ENCODE measurements around the gene UBE4B. TPM values are rescaled to one million over a fixed set of nuclear protein-coding genes. Genes with fewer than 3 reads are reported as not detected.

The UBE4B gene
- total and polyA plus RNA-seq, 2 of the 13 experiments (the other 11 are each of a cell fraction or from before 2014, with no cell fraction given), result 15.2 to 24.8 TPM

GRCh38 chr1:10209905-10210810, 177.4 kb downstream of the UBE4B start, which contains the start of gene KIF1B (continued):
- TF ChIP-seq, protein P1, sequence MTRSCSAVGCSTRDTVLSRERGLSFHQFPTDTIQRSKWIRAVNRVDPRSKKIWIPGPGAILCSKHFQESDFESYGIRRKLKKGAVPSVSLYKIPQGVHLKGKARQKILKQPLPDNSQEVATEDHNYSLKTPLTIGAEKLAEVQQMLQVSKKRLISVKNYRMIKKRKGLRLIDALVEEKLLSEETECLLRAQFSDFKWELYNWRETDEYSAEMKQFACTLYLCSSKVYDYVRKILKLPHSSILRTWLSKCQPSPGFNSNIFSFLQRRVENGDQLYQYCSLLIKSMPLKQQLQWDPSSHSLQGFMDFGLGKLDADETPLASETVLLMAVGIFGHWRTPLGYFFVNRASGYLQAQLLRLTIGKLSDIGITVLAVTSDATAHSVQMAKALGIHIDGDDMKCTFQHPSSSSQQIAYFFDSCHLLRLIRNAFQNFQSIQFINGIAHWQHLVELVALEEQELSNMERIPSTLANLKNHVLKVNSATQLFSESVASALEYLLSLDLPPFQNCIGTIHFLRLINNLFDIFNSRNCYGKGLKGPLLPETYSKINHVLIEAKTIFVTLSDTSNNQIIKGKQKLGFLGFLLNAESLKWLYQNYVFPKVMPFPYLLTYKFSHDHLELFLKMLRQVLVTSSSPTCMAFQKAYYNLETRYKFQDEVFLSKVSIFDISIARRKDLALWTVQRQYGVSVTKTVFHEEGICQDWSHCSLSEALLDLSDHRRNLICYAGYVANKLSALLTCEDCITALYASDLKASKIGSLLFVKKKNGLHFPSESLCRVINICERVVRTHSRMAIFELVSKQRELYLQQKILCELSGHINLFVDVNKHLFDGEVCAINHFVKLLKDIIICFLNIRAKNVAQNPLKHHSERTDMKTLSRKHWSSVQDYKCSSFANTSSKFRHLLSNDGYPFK (CRISPR knock-in tag; IDR thresholded peaks at IDR 0.05; ENCODE audit: borderline replicate concordance), result 0 out of 2 replicates have a peak, but pooled peaks have one; percentile 47
- TF ChIP-seq RNF219 (CRISPR knock-in tag; IDR thresholded peaks at IDR 0.05) (no peak), SP1 (IDR thresholded peaks at IDR 0.05) (no peak), SP1 (CRISPR knock-in tag; IDR thresholded peaks at IDR 0.05) (peak; percentile 87), KLF6 (CRISPR knock-in tag; IDR thresholded peaks at IDR 0.05) (no peak), REPIN1 (CRISPR knock-in tag; IDR thresholded peaks at IDR 0.05; ENCODE audit: borderline replicate concordance, low read depth) (no peak), ZFP1 (CRISPR knock-in tag; IDR thresholded peaks at IDR 0.05) (no peak), SIN3B (IDR thresholded peaks at IDR 0.05; ENCODE audit: low read length) (no peak), ZNF564 (CRISPR knock-in tag; IDR thresholded peaks at IDR 0.05) (no peak), SAP130 (CRISPR knock-in tag; IDR thresholded peaks at IDR 0.05; ENCODE audit: low read depth) (peak; percentile 70), ATAD3A (CRISPR knock-in tag; IDR thresholded peaks at IDR 0.05) (no peak), ZNF672 (CRISPR knock-in tag; IDR thresholded peaks at IDR 0.05) (no peak), ESRRA (CRISPR knock-in tag; IDR thresholded peaks at IDR 0.05; ENCODE audit: low read depth) (peak; percentile 30; the same call in 1 of the 2 replicates), ZNF282 (IDR thresholded peaks at IDR 0.05; ENCODE audit: partially characterized antibody) (no peak), ZFP62 (CRISPR knock-in tag; IDR thresholded peaks at IDR 0.05) (no peak), DR1 (CRISPR knock-in tag; IDR thresholded peaks at IDR 0.05) (peak; percentile 65), ZNF20 (CRISPR knock-in tag; IDR thresholded peaks at IDR 0.05) (peak; percentile 40; the same call in 1 of the 2 replicates), PITX1 (CRISPR knock-in tag; IDR thresholded peaks at IDR 0.05) (peak; percentile 60), MAFK (conservative IDR thresholded peaks at IDR 0.05 in 1 of 2, IDR thresholded peaks at IDR 0.05 in 1 of 2; ENCODE audit: low read length in 2 of 2) (no peak), KMT2B (CRISPR knock-in tag; IDR thresholded peaks at IDR 0.05) (peak; percentile 74; the same call in 1 of the 2 replicates), ZNF552 (CRISPR knock-in tag; IDR thresholded peaks at IDR 0.05; ENCODE audit: borderline replicate concordance) (0 out of 2 replicates have a peak, but pooled peaks have one; percentile 54), KDM2A (CRISPR knock-in tag; IDR thresholded peaks at IDR 0.05; ENCODE audit: borderline replicate concordance, low read depth) (peak; percentile 89)
- TF ChIP-seq, protein P2, sequence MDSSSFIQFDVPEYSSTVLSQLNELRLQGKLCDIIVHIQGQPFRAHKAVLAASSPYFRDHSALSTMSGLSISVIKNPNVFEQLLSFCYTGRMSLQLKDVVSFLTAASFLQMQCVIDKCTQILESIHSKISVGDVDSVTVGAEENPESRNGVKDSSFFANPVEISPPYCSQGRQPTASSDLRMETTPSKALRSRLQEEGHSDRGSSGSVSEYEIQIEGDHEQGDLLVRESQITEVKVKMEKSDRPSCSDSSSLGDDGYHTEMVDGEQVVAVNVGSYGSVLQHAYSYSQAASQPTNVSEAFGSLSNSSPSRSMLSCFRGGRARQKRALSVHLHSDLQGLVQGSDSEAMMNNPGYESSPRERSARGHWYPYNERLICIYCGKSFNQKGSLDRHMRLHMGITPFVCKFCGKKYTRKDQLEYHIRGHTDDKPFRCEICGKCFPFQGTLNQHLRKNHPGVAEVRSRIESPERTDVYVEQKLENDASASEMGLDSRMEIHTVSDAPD (CRISPR knock-in tag; IDR thresholded peaks at IDR 0.05), result peak; percentile 62; the same call in 1 of the 2 replicates
- TF ChIP-seq, protein P3, sequence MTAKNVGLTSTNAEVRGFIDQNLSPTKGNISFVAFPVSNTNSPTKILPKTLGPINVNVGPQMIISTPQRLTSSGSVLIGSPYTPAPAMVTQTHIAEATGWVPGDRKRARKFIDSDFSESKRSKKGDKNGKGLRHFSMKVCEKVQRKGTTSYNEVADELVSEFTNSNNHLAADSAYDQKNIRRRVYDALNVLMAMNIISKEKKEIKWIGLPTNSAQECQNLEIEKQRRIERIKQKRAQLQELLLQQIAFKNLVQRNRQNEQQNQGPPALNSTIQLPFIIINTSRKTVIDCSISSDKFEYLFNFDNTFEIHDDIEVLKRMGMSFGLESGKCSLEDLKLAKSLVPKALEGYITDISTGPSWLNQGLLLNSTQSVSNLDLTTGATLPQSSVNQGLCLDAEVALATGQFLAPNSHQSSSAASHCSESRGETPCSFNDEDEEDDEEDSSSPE (CRISPR knock-in tag; IDR thresholded peaks at IDR 0.05), result peak; percentile 57; the same call in 1 of the 2 replicates

Measured in HepG2 (cell line).